ENCODE results near the gene CAMK1D. TPM values are rescaled to one million over a fixed set of nuclear protein-coding genes. Genes with fewer than 3 reads are reported as not detected.

The CAMK1D gene
- total and polyA plus RNA-seq, 2 experiments from 2014 or later = 3.5 to 6.0 TPM

DNA sequence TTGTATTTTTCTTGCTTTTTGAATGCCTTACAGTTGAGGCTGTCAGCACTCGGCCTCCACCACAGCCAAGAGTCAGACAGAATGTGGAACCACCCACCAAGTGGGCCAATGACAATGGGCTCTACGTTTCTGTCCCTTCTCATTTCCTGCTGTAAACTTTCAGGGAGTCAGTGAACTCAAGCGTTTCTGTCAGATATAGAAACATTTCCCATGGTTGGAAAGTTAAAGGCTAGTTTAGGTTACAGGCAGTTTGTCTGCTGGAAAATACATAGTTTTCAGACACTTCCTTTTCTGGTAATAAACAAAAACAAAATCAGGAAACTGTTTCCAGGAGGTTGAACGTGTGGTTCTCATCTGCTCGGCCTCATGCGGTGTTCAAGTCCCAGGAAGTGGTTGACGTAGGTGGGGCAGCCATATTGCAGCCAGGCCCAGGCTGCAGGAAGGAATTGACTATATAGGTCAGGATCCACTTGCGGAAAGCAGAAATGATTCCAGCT, 245.1 kb downstream of the CAMK1D start:
- Histone ChIP-seq H3K9me3 (ENCODE audit: low read depth) (no peaks in the 10 kb centered on the region), H3K36me3 (replicated peaks; ENCODE audit: insufficient read depth, low read depth) (no peaks in the 10 kb centered on the region), H3K4me1 (ENCODE audit: insufficient read depth) (no peaks in the 10 kb centered on the region), H3K27me3 (no peaks in the 10 kb centered on the region), H3K27ac (no peak overlapping the region), H4K20me1 (ENCODE audit: insufficient read depth, poor library complexity, severe bottlenecking) (no peaks in the 10 kb centered on the region), H2AFZ (no peak overlapping the region), H3K4me3 (no peak overlapping the region), H3K4me2 (no peak overlapping the region), H3K9me2 (replicated peaks; ENCODE audit: insufficient read depth) (no peaks in the 10 kb centered on the region), H3K79me2 (no peaks in the 10 kb centered on the region)
- 85% methylated on average over 8 of the region's 8 CpGs for WGBS (ENCODE audit: low lambda C conversion rate, missing lambda C conversion rate)
- DNase-seq (ENCODE audit: low spot score) = no peak
- TF ChIP-seq, protein P1, sequence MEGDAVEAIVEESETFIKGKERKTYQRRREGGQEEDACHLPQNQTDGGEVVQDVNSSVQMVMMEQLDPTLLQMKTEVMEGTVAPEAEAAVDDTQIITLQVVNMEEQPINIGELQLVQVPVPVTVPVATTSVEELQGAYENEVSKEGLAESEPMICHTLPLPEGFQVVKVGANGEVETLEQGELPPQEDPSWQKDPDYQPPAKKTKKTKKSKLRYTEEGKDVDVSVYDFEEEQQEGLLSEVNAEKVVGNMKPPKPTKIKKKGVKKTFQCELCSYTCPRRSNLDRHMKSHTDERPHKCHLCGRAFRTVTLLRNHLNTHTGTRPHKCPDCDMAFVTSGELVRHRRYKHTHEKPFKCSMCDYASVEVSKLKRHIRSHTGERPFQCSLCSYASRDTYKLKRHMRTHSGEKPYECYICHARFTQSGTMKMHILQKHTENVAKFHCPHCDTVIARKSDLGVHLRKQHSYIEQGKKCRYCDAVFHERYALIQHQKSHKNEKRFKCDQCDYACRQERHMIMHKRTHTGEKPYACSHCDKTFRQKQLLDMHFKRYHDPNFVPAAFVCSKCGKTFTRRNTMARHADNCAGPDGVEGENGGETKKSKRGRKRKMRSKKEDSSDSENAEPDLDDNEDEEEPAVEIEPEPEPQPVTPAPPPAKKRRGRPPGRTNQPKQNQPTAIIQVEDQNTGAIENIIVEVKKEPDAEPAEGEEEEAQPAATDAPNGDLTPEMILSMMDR (IDR thresholded peaks at IDR 0.05; ENCODE audit: poor library complexity) = no peak
- TF ChIP-seq EZH2phosphoT487 (IDR thresholded peaks at IDR 0.05; ENCODE audit: low read depth, severe bottlenecking, unreplicated experiment) (no peak), EZH2 (IDR thresholded peaks at IDR 0.05; ENCODE audit: borderline replicate concordance) (no peak)

- no peak for DNase-seq (ENCODE audit: low spot score)
- TF ChIP-seq EZH2 (IDR thresholded peaks at IDR 0.05; ENCODE audit: borderline replicate concordance) = no peak
- TF ChIP-seq, protein P1 (IDR thresholded peaks at IDR 0.05; ENCODE audit: poor library complexity) = no peak
- no peak for TF ChIP-seq EZH2phosphoT487 (IDR thresholded peaks at IDR 0.05; ENCODE audit: low read depth, severe bottlenecking, unreplicated experiment)
- Histone ChIP-seq H3K27me3 (no peaks in the 10 kb centered on the region), H3K9me3 (ENCODE audit: low read depth) (no peaks in the 10 kb centered on the region), H3K4me1 (ENCODE audit: insufficient read depth) (no peaks in the 10 kb centered on the region), H3K36me3 (replicated peaks; ENCODE audit: insufficient read depth, low read depth) (no peaks in the 10 kb centered on the region), H3K4me3 (no peak overlapping the region), H3K9me2 (replicated peaks; ENCODE audit: insufficient read depth) (no peaks in the 10 kb centered on the region), H3K4me2 (no peak overlapping the region), H3K79me2 (no peaks in the 10 kb centered on the region), H2AFZ (no peak overlapping the region), H4K20me1 (ENCODE audit: insufficient read depth, poor library complexity, severe bottlenecking) (no peaks in the 10 kb centered on the region), H3K27ac (no peak overlapping the region)
- WGBS (ENCODE audit: low lambda C conversion rate, missing lambda C conversion rate) = 98% methylated on average over 2 of the region's 2 CpGs
Observed at GRCh38 chr10:12595936-12596576, 246.7 kb downstream of the CAMK1D start.

GRCh38 chr10:12597176-12597575, 247.8 kb downstream of the CAMK1D start:
- Histone ChIP-seq H3K4me2 (no peak overlapping the region), H3K27me3 (no peaks in the 10 kb centered on the region), H2AFZ (no peak overlapping the region), H3K9me3 (ENCODE audit: low read depth) (no peaks in the 10 kb centered on the region), H3K4me3 (no peak overlapping the region), H3K27ac (no peak overlapping the region), H4K20me1 (ENCODE audit: insufficient read depth, poor library complexity, severe bottlenecking) (no peaks in the 10 kb centered on the region), H3K79me2 (no peaks in the 10 kb centered on the region), H3K9me2 (replicated peaks; ENCODE audit: insufficient read depth) (no peaks in the 10 kb centered on the region), H3K4me1 (ENCODE audit: insufficient read depth) (no peaks in the 10 kb centered on the region), H3K36me3 (replicated peaks; ENCODE audit: insufficient read depth, low read depth) (no peaks in the 10 kb centered on the region)
- WGBS (ENCODE audit: low lambda C conversion rate, missing lambda C conversion rate) = 96% methylated on average over 6 of the region's 6 CpGs
- no peak for DNase-seq (ENCODE audit: low spot score)
- TF ChIP-seq EZH2phosphoT487 (IDR thresholded peaks at IDR 0.05; ENCODE audit: low read depth, severe bottlenecking, unreplicated experiment) = no peak
- no peak for TF ChIP-seq EZH2 (IDR thresholded peaks at IDR 0.05; ENCODE audit: borderline replicate concordance)
- TF ChIP-seq, protein P1 (IDR thresholded peaks at IDR 0.05; ENCODE audit: poor library complexity) = no peak

Measured in hepatocyte (in vitro differentiated cells).